Neuron (in vitro differentiated cells): Measurements from ENCODE around the gene NLRC3.
A peak's percentile ranks its signal among the peaks of the same experiment; 100 is the strongest.
"Not testable (repeated sequence)": the region's sequence is repeated elsewhere in the genome, so short reads cannot be mapped to it uniquely, and the experiment has no call there.

Source experiments
- H2AFZ ChIP-seq: one replicate; pipeline ENCODE4 v1.6.1; 2013; ENCODE audit warnings: low read depth, mild to moderate bottlenecking, inconsistent platforms, low read length, moderate library complexity
- H3K27me3 ChIP-seq: one replicate; pipeline ENCODE4 v1.6.1; 2013; ENCODE audit warnings: low read length; ENCODE audit not compliant: insufficient read depth
- H3K36me3 ChIP-seq: one replicate; pipeline ENCODE4 v1.6.1; 2013; ENCODE audit warnings: low read length; ENCODE audit not compliant: insufficient read depth
- H3K4me1 ChIP-seq: one replicate; pipeline ENCODE4 v1.6.1; 2013; ENCODE audit warnings: low read length; ENCODE audit not compliant: insufficient read depth
- H3K4me3 ChIP-seq: 2 replicates; pipeline ENCODE4 v1.5.1; 2013; ENCODE audit warnings: mild to moderate bottlenecking, low read length, moderate library complexity
- H3K9me3 ChIP-seq: one replicate; pipeline ENCODE4 v1.6.1; 2013; ENCODE audit warnings: low read length

Gene NLRC3

GRCh38 chr16:3501783-3502400 lies 75.3 kb downstream of the NLRC3 start:
- H3K36me3 ChIP-seq = peaks cover 19% of the 10 kb centered on the region
- peaks cover 6% of the 10 kb centered on the region for H3K4me1 ChIP-seq
- peak overlapping the region; percentile 90 for H3K4me3 ChIP-seq
- no peaks in the 10 kb centered on the region for H3K27me3 ChIP-seq
- H3K9me3 ChIP-seq = no peaks in the 10 kb centered on the region
- no peak overlapping the region for H2AFZ ChIP-seq

- Histone ChIP-seq H3K36me3 (peaks cover 16% of the 10 kb centered on the region), H3K4me3 (peak overlapping the region; percentile 90), H2AFZ (peak overlapping the region; percentile 68)
- H3K27me3 ChIP-seq, H3K4me1 ChIP-seq, H3K9me3 ChIP-seq: not testable (repeated sequence)
These were observed 75.8 kb downstream of the NLRC3 start for GRCh38 chr16:3501412-3501761.

- Histone ChIP-seq H3K4me3 (no peak overlapping the region), H3K4me1 (peaks cover 6% of the 10 kb centered on the region), H2AFZ (no peak overlapping the region), H3K9me3 (no peaks in the 10 kb centered on the region), H3K27me3 (no peaks in the 10 kb centered on the region), H3K36me3 (peaks cover 2% of the 10 kb centered on the region)
These were observed 78.2 kb downstream of the NLRC3 start for GRCh38 chr16:3498988-3499387.

- Histone ChIP-seq H2AFZ (no peak overlapping the region), H3K4me3 (no peak overlapping the region), H3K36me3 (no peaks in the 10 kb centered on the region), H3K27me3 (no peaks in the 10 kb centered on the region), H3K9me3 (no peaks in the 10 kb centered on the region), H3K4me1 (peaks cover 6% of the 10 kb centered on the region)
These were observed 79.4 kb downstream of the NLRC3 start for GRCh38 chr16:3497771-3498170.

GRCh38 chr16:3496386-3496785 lies 80.8 kb downstream of the NLRC3 start:
- Histone ChIP-seq H3K27me3 (no peaks in the 10 kb centered on the region), H3K9me3 (no peaks in the 10 kb centered on the region), H3K36me3 (no peaks in the 10 kb centered on the region), H3K4me3 (no peak overlapping the region), H2AFZ (no peak overlapping the region), H3K4me1 (no peaks in the 10 kb centered on the region)

- no peaks in the 10 kb centered on the region for H3K9me3 ChIP-seq
- H3K4me3 ChIP-seq = no peak within 1 kb of the TSS
- no peaks in the 10 kb centered on the region for H3K4me1 ChIP-seq
These were observed 82.0 kb downstream of the NLRC3 start, which contains the start of gene C16orf90 for GRCh38 chr16:3495176-3495575. Gene C16orf90, minus strand, starts transcription at chr16:3495489. Its CDS starts 68 bp downstream, at chr16:3495421.

GRCh38 chr16:3494386-3494973 lies 82.7 kb downstream of the NLRC3 start:
- Histone ChIP-seq H3K9me3 (no peaks in the 10 kb centered on the region), H3K4me3 (no peak overlapping the region), H3K4me1 (no peaks in the 10 kb centered on the region), H2AFZ (no peak overlapping the region), H3K36me3 (no peaks in the 10 kb centered on the region), H3K27me3 (no peaks in the 10 kb centered on the region)

More at GRCh38 chr16:3495176-3495575, 82.0 kb downstream of the NLRC3 start, which contains the start of gene C16orf90:
- H2AFZ ChIP-seq = no peak within 1 kb of the TSS
- H3K36me3 ChIP-seq = no peaks in the 10 kb centered on the region
- no peaks in the 10 kb centered on the region for H3K27me3 ChIP-seq

GRCh38 chr16:3492356-3492755 lies 84.8 kb downstream of the NLRC3 start:
- Histone ChIP-seq H3K4me3 (no peak overlapping the region), H3K9me3 (no peaks in the 10 kb centered on the region), H3K36me3 (no peaks in the 10 kb centered on the region), H2AFZ (no peak overlapping the region), H3K27me3 (no peaks in the 10 kb centered on the region), H3K4me1 (no peaks in the 10 kb centered on the region)

GRCh38 chr16:3490911-3491629 lies 86.1 kb downstream of the NLRC3 start:
- no peaks in the 10 kb centered on the region for H3K27me3 ChIP-seq
- no peak overlapping the region for H2AFZ ChIP-seq
- peaks cover 9% of the 10 kb centered on the region for H3K36me3 ChIP-seq
- H3K4me1 ChIP-seq = no peaks in the 10 kb centered on the region
- H3K9me3 ChIP-seq = no peaks in the 10 kb centered on the region
- H3K4me3 ChIP-seq = no peak overlapping the region
